GM13976 (cell line): Measurements from ENCODE around the gene PDE9A.

Experiments
- DNase-seq: peaks from one replicate; pipeline ENCODE4 v3.0.0; 2012; ENCODE audit warnings: low spot score
- CTCF ChIP-seq: IDR thresholded peaks from 2 replicates; pipeline ENCODE4 v1.5.1; 2012; ENCODE audit warnings: borderline replicate concordance, mild to moderate bottlenecking; ENCODE audit not compliant: insufficient read depth; ENCODE audit errors: extremely low read depth, missing control alignments, control extremely low read depth
- in situ Hi-C: fragments of 300-500 bp; cut with MboI; formaldehyde crosslinking; loops from one replicate; pipeline ENCODE4 v1.12.0; 2022; ENCODE audit warnings: low sequenced_read_pairs, mixed read lengths, inconsistent platforms; ENCODE audit not compliant: unreplicated experiment

Gene PDE9A

DNA sequence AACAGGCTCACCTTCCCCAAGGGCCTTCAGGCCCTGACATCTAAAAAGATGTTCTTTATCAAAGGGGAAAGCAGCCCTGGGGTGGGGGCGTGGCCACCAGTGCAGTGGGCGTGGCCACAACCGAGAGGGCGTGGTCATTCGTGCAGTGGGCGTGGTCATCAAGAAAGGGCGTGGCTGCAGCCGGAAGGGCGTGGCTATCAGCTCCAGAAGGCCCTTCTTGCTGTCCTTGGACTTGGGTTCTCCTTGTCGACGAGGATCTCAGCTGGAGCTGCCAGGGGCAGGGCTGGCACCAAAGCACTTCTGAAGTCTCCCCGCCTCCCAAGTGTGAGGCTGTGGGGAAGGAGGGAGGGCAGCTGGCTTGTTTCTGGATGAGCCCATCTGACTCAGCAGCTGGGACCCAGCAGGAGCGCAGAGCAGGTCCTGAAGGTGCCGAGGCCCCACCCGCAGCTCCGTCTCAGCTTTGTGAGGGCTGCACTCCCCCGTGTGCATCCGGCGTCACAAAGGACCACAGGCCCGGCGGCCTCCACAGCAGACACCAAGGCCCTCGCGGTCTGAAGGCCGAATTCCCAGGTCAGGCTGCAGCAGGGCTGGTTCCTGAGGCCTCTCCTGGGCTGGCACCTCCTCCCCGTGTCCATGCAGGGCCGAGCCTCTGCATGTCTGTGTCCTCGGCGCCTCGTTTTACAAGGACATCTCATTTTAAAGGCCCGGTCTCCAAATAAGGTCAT lies 12.8 kb downstream of the PDE9A start:
- TF ChIP-seq CTCF: no peak
- peak; percentile 66 for DNase-seq

DNA sequence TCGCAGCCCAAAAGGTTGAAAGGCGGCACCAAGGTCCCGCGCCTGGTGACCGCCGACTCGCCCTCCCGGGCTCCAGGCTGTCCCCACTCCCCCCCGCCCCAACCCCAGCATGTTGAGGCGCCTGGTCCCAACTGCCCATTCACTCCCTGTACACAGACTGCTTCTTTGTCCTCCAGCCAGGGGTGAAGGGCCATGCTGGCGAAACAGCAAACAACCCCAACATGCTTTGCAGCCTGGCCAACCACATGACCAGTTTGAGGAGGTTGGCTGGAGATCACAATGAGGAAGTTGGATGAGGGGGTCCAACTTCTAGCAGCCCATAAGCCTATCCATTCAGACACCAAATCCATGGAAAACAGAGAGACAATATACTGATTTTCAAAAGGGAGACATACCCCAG lies 13.5 kb downstream of the PDE9A start:
- no peak for DNase-seq
- in situ Hi-C loops: no loop called here
- TF ChIP-seq CTCF: no peak

More for the DNA sequence above, 12.8 kb downstream of the PDE9A start:
- in situ Hi-C loops: no loop called here

GRCh38 chr21:42668298-42668992 lies 15.0 kb downstream of the PDE9A start:
- no peak for DNase-seq
- TF ChIP-seq CTCF: no peak
- in situ Hi-C loops: no loop called here

- TF ChIP-seq CTCF: no peak
- in situ Hi-C loops: no loop called here
- no peak for DNase-seq
These were observed 15.6 kb downstream of the PDE9A start for GRCh38 chr21:42669041-42669440.

GRCh38 chr21:42670058-42670880 lies 16.8 kb downstream of the PDE9A start:
- in situ Hi-C loops: no loop called here
- DNase-seq: no peak
- TF ChIP-seq CTCF: no peak

- TF ChIP-seq CTCF: no peak
- in situ Hi-C loops: no loop called here
- DNase-seq: no peak
These were observed 17.5 kb downstream of the PDE9A start for GRCh38 chr21:42670884-42671283.
